NCI-H2107 (cell line): ENCODE results near the gene RRM2.

Source experiments
- DNase-seq: peaks from one replicate; lab custom pipeline; 2025; lab: John Stamatoyannopoulos, UW

Gene RRM2

GRCh38 chr2:10122500-10123280, at the start of gene RRM2:
Gene RRM2, plus strand, starts transcription at chr2:10122739. Its CDS starts 60 bp downstream, at chr2:10122799.
- peak; percentile 88 for DNase-seq

- no peak for DNase-seq
Observed at GRCh38 chr2:10073706-10074105, 48.8 kb upstream of the RRM2 start.

DNA sequence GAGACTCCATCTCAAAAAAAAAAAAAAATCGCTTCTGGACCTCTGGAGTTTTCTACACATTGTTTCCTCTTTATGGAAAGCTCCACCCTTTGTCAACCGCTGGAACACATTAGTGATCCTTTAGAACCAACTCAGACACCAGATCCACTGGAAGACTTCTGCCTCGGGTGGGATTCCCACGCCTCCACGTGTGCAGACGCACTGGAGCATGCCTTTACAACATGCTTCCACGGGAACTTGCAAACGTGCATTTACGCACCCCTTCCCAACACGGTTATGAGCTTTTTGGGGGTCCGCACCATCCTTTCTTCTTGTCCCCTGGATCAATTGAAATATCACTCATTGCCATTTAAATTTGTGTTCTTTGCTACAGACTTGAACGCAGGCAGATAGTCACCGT, 47.4 kb upstream of the RRM2 start:
- no peak for DNase-seq

DNA sequence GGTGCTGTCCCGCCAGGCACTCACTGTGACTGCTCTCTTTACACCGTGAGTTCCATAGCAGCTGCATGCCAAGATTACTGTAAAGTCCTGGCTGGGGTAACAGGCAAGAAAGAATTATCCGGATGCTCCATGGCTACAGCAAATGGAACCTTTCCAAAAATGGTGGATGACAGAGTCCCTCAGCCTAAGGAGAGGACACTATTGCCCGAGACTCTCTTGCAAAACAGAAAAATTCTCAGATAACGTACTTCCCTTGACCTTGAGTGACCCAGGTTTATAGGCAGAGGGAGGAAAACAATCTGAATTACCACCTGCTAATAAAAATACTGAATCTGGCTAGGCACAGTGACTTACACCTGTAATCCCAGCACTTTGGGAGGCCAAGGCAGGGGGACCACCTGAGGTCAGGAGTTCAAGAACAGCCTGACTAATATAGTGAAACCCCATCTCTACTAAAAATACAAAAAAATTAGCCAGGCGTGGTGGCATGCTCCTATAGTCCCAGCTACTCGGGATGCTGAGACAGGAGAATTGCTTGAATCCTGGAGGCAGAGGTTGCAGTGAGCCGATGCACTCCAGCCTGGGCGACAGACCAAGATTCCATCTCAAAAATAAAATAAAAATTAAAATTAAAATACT, 46.8 kb upstream of the RRM2 start:
- no peak for DNase-seq

DNA sequence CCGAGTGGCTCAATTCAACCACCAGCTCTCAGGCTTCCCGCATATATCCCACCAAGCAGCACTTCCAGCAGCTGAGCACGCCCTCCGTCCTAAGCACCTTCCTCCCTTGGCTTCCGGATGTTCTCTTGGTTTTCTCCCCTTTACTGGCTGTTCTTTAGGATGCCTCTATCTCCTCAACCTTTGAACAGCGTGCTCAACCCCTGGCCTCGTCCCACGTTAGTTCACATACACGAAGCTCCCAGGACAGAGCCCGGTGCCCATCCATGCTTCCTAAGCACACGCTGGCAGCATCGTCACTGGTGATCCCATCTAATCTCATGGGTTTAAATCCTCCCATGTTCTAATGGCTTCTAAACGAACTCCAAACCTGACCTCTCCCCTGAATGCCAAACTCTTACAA, 46.0 kb upstream of the RRM2 start:
- no peak for DNase-seq

- DNase-seq: no peak
Observed at GRCh38 chr2:10076988-10077527, 45.5 kb upstream of the RRM2 start.

DNA sequence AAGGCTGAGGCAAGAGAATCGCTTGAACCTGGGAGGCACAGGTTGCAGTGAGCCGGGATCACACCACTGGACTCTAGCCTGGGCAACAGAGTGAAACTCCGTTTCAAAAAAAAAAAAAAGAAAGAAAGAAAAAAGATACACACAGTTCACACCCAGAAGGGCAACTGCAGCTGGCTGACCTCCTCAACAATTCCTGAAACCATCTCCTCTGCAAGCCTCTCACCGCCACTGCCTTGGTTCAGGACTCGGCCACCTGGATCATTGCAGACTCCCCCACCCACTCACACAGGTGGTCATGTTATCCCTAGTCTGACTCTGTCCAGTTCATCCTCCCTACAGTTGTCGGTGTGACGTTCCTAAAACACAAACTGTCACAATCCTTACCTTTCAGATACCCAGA, 44.5 kb upstream of the RRM2 start:
- no peak for DNase-seq

DNA sequence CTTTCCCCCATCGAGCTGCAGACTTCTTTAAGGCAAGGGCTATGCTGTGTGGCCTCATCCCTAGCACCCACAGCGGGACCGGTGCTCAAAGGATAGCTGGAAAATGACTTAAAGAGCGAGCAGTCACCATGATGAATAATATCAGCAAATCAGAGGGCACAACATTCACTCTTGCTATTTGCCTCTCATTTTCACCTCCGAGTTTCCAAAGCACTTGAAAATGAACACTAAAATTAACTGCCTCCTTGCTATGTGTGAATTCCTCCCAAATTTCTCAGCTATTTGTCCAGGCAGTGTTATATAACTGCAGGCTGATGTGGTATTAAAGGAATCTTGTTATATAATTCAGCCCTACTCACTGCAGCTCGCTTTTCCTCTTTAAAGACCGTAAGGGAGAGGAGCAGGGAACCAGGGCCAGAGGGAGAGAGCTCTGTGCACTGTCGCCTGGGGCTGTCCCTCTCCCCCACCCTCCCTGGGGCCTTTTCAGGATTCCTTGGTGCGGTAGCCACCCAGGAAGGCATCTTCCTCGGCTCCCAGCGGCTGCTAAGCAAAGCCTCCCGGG, 43.8 kb upstream of the RRM2 start:
- DNase-seq: no peak

DNA sequence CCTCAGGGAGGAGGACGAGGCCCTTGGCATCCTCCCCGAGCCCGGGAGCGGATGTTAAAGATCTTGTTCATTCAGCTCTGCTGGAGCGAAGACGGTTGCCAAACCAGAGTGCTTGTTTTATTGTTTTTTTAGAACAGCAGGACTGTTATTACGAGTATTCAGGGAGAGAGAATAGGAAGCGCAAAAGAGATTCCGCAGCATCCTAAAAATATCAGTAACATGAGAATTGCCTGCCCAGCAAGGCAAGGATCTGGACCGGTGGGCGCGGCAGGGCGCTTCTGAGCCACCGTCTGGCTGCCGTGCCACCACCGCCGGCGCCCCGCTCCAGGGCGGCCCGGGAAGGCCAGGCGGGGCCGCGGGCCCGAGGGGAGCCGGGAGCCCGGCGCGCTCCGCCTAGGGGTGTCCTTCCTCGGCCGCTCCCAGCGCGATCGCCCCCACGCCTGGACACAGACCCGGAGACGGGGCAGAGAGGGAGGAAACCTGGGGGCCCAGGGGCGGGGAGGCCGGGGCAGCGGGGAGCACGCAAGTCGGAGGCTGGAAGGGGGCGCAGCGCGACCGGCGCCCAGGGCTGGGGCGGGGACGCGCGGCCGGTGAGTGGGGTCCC, 43.2 kb upstream of the RRM2 start:
- no peak for DNase-seq

DNA sequence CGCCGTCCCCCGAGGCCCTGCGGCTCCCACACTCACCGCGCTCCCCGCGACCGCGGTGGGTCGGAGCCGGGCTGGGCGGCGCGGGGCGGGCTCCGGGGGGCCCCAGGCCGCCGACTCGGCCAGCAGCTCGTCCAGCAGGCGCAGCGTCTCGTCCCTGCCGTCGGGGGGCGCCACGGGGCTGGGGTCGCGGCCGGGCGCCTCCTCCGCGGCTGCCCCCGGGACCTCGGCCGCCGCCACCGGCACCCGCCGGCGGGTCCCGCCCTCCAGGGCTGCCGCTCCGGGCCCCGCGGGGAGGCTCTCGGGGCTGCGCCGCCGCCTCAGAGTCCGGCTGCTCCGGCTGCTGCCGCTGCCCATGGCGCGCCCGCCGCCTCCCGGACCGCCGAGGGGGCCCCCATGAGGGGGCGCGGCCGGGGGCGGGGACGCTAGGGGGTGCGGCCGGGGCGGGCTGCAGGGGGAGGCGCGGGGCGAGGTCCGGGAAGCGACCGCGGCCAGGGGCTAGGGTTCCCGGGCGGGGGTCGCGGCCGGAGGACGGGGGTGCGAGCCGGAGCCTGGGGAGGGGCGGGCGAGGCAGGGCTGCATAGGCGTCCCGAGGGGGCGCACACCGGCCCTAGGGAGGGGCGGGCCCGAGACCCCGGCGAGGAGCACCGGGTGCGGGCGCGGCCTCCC, 42.5 kb upstream of the RRM2 start, which contains the start of gene CYS1:
Gene CYS1, minus strand, starts transcription at position 542 of the 666 bp plus-strand sequence. Its CDS starts 188 bp downstream, at position 354.
- DNase-seq: no peak

GRCh38 chr2:10080536-10081304, 41.8 kb upstream of the RRM2 start:
- DNase-seq: no peak

GRCh38 chr2:10083046-10083445, 39.5 kb upstream of the RRM2 start:
- DNase-seq: no peak

- no peak for DNase-seq
Observed at GRCh38 chr2:10083692-10084211, 38.8 kb upstream of the RRM2 start.

GRCh38 chr2:10084223-10084865, 38.2 kb upstream of the RRM2 start:
- no peak for DNase-seq

DNA sequence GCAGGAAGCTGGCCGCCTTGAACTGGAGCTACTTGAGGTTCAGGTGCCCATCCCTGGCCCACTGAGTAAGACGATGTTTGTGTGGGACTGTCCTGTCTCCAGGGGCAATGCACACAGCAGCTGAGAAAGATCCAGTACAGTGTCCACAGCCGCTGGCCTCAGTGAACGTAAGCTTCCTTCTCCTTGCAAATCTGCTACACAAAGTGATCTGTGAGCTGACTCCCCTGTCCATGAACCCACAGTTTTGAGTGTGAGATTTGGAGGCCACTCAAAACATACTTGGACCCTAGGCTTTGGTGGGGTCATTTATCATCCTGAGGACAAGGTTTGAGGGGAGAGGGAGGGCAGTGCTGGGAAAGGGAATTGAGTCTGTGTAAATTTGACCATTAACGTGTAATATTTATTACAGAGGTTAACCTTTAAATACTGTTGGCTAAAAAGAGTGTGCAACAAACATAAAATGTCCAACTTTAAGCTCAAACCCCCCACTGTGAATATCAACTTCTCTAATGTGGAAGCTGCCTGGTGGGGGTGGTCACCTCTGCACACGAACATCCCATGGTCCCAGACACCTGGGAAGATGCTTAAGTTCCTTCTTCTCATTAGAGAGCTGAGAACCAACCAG, 37.4 kb upstream of the RRM2 start:
- no peak for DNase-seq

- DNase-seq: no peak
Observed at GRCh38 chr2:10085668-10086059, 36.9 kb upstream of the RRM2 start.

GRCh38 chr2:10086950-10087349, 35.6 kb upstream of the RRM2 start:
- no peak for DNase-seq

DNA sequence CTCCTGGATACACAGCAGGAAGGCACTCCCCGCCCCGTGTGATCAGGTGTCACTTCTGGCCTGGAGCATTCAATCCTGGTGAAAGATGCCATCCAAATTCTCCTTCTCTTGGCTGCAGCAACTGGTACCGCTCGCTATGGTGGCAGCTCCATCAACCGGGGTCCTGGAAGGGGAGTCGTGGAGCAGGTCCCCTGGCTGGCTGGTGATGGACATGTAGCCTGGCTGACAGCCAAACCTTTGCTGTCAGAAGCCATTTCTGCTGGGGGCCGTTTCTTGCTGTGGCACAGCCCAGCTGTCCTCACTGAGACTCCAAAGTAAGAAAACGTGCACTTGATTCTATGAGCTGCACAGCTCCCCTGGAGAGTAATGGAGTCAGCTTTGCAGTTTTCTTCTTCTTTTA, 35.2 kb upstream of the RRM2 start:
- no peak for DNase-seq

DNA sequence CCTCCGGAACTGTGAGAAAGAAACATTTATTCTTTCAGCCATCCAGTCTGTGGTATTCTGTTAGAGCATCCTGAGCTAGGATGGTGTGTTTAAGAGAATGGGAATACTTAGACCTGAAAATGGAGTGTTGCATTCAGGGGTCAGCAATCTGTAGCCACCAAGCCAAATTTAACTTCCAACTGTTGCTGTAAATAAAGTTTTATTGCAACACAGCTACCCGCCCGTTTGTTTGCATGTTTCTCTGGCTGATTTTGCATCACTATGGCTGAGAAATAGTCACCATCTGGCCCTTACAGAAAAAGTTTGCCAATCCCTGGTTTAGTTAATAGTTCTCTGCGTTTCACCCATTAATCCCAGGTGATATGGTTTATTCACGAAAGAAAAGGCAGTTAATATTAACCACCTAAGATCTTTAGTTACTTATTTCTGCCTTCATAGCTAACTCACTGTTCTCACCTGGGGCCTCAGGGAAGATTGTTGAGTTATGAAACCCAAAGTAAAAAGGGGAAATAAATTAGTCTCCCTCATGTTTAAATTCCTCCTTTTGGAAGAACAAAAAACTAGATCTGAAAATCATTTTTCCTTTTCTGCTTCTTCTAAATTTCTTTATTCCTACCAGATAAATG, 32.9 kb upstream of the RRM2 start:
- no peak for DNase-seq
